Measurements from ENCODE around the gene LIPT1.

GRCh38 chr2:99127981-99128380, 26.8 kb upstream of the LIPT1 start:
- TF ChIP-seq MAX (IDR thresholded peaks at IDR 0.05) (no peak), TEAD4 (IDR thresholded peaks at IDR 0.05) (no peak)

Data from Ishikawa (cell line).